Testis (tissue), 2 donors: ENCODE measurements around the gene NOC4L.

Source experiments
- POLR2A ChIP-seq: fragments of 450-650 bp; IDR thresholded peaks from one replicate; pipeline ENCODE4 v1.6.1; 2017; ENCODE audit warnings: antibody characterized with exemption, mild to moderate bottlenecking, moderate library complexity
- TF ChIP-seq, protein P1 (sequence below), 3 experiments: fragments of 450-650 bp in 2 of 3; fragments of 200-600 bp in 1 of 3; sonication (generic) in 1 of 3; IDR thresholded peaks; one replicate each; pipeline ENCODE4 v1.5.1; 2016 to 2019; ENCODE audit warnings: antibody characterized with exemption in 3 of 3, mild to moderate bottlenecking in 2 of 3, moderate library complexity in 1 of 3

DNA sequence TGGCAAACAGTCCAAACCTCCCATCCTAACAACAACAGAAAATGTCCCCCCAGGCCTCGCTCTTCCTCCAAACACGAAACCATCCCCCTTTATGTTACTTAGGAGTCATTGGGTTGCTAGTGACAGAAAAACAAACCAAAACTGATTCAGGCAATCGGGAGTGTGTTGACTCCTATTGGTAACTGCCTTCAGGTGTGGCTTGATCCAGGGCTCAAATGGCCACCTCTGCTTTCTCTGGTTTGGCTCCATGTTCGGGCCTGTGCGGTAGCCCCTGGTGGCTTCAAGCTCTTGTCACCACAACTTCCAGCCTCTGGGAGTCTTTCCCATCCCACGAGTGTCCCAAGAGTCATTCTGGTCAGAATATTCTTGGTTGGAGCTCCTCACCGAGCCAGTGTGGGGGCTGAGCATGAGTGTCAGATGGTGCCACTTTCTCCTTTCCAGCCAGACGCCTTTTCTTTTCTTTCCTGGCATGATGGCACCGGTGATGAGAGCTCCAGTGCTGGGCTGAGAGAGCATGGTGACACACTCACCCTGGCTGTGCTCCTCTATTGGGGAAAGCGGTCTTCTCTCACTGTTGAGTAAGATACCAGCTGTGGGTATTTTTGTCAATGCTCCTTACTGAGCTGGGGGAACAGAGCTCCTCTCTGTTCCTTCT, 38.6 kb downstream of the NOC4L start:
- TF ChIP-seq POLR2A: no peak
- TF ChIP-seq, protein P1, sequence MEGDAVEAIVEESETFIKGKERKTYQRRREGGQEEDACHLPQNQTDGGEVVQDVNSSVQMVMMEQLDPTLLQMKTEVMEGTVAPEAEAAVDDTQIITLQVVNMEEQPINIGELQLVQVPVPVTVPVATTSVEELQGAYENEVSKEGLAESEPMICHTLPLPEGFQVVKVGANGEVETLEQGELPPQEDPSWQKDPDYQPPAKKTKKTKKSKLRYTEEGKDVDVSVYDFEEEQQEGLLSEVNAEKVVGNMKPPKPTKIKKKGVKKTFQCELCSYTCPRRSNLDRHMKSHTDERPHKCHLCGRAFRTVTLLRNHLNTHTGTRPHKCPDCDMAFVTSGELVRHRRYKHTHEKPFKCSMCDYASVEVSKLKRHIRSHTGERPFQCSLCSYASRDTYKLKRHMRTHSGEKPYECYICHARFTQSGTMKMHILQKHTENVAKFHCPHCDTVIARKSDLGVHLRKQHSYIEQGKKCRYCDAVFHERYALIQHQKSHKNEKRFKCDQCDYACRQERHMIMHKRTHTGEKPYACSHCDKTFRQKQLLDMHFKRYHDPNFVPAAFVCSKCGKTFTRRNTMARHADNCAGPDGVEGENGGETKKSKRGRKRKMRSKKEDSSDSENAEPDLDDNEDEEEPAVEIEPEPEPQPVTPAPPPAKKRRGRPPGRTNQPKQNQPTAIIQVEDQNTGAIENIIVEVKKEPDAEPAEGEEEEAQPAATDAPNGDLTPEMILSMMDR (IDR thresholded peaks at IDR 0.05): no peak
